ENCODE measurements around the gene MCCD1. TPM values are rescaled to one million over a fixed set of nuclear protein-coding genes. Genes with fewer than 3 reads are reported as not detected.
"Not testable (repeated sequence)": the region's sequence is repeated elsewhere in the genome, so short reads cannot be mapped to it uniquely, and the experiment has no call there.

MCCD1 gene, protein sequence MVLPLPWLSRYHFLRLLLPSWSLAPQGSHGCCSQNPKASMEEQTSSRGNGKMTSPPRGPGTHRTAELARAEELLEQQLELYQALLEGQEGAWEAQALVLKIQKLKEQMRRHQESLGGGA
- total RNA-seq, result not detected in 2 replicates

GRCh38 chr6:31528821-31529328, at the start of gene MCCD1:
Gene MCCD1 (plus strand): TSS chr6:31528962. CDS start chr6:31529015, 53 bp downstream.
- DNase-seq (ENCODE audit: extremely low read depth, low read depth, low spot score), result no peak

DNA sequence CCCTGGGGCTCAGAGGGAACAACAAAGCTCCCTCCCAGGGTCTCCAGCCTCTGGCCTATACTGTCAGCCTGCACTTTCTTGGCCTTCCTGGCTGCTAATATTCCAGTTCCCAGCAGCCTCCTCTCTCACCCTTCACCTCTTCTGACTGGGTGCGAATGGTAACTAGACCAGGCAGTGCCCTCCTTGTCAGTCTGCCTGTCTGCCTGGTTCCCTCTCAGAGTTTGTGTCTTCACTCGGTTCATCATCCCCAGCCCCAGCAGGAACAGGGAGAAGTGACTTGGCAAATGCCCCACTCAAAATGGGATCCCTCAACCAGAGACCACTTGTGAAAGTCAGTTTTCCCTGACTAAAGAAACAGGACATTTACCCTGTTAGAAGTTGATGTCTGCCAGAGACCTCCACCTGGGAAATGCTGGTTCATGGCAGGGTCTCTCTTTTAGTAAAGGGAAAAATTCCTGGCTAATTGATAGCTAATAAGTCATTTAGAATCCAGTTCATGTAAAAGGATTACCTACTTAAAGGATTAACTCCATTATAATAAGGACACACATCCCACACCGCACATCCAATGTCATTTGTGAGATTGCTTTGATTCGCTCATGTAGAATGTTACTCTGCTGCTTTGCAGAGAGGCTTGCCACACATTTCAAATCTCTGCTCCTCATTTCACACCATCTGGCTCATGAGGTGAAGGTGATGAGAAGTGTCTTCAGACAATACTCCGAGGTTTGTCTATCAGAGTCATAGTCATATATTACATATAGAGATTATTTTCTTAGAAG, 49.4 kb upstream of the MCCD1 start:
- no peak for DNase-seq (ENCODE audit: extremely low read depth, low read depth, low spot score)

DNA sequence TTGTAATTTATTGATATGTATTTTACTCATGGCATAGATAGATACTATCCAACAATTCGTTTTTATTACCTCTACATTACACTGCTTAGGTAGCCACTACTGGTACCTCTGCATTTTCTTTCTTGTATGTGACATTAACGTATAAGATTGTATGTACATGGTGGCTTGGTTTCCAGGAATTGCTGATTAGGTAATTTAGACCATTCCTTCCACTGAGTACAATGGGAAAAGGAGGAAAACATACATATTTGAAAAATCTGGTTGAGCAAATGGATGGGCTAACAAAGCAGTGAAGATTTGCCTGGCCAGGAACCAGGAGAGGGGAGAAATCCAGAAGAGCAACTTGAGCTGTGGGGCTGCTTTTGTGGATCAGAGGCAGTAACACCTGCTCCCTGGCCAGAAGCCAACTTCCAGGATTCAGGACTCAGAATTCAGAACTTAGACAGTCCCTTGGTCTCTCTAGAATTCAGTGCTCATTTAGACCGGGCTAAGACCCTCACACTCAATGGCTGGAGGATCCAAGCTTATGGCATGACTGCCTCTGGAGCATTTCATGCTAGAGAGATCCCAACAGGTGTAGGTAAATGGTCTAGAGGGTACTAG, 48.7 kb upstream of the MCCD1 start:
- DNase-seq (ENCODE audit: extremely low read depth, low read depth, low spot score), result no peak

GRCh38 chr6:31480574-31480973, 48.2 kb upstream of the MCCD1 start:
- DNase-seq (ENCODE audit: extremely low read depth, low read depth, low spot score), result no peak

- DNase-seq (ENCODE audit: extremely low read depth, low read depth, low spot score), result no peak
Observed at GRCh38 chr6:31483392-31483791, 45.4 kb upstream of the MCCD1 start.

DNA sequence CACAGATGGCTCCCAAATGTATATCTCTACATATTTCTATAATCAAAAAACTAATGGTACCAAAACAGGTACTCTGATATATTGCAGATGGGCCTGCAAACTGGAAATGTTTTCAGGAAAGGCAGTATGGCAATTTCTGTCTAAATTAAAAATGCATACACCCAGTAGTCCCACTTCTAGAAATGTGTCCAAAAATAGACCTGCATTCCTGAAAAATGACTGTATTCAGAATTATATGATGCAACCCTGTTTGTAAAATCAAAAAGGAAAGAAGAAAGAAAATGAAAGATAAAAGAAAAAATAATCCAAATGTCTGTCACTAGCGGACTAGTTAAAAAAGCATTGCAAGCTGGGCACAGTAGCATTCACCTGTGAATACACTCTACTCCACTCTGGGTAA, 43.7 kb upstream of the MCCD1 start:
- DNase-seq (ENCODE audit: extremely low read depth, low read depth, low spot score), result no peak

DNA sequence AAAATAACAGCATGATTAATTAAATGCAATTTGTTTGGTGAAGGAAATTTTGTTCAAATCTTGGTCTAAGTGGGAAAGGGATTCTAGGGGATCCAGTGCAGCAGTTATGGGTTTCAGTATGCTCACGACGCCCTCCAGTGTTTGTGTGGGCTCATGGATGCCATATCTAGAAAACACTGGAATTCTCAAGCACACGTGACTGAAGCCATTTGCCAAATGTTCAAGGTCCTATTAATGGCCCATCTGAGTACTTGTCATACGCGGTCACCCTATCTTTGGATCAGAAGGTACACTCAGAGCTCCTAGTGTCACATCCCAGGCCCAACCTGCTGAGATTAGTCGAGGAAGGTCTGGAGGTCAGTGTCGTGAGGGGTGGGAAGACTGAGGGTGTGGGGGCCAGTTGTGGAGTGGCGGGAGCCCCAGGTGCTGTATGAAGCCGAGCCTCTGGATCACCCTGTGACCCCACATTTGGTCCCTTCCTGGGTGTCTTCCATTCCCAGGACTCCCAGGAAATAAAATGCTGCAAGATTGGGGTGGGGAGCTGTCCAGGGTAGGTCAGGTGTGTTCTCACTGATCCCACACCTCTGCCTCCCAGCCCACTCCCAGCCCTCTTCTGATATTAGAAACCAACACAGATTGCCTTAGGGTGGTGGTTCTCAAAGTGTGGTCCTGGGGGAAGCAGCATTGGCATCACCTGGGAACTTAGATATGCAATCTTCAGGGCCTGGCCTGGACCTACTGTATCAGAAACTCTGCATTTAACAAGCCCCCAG, 42.5 kb upstream of the MCCD1 start:
- DNase-seq (ENCODE audit: extremely low read depth, low read depth, low spot score), result not testable (repeated sequence)

DNA sequence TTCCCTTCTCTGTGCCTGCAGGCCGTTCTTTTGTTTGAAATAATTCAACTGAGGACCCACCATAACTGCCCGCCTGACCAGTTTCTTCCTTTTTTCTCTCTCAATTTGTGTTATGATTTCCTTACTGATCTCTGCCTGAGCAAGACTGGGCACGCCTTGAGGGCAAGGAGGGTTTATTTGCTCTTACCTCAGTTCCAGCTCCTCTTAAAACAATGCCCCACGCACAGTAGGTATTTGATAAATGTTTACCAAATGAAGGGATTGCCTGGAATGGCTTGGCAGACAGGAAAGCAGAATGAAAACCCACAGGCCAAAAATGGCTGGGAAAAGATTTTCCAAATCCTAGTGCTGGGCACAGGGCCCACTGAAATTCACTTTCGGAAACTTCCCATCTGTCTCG, 41.1 kb upstream of the MCCD1 start:
- not testable (repeated sequence) for DNase-seq (ENCODE audit: extremely low read depth, low read depth, low spot score)

DNA sequence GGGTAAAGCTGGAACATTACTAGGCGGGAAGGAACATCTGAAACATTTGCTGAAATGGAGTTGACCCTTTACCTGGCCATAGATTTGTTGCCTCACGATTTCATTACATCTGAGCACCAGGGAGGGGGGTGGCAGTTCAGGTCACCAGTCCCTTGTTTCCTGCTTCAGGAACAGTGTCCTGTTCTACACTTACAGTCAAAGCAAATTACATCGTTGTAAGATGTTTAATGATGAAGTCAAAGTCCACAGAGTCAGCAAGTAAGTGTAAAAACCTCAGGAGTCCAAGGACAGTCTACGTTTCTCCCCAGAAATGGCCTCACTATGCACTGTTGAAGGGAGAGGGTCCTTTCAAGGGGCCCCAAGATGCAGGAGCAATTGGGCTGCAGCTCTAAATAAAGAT, 39.7 kb upstream of the MCCD1 start:
- no peak for DNase-seq (ENCODE audit: extremely low read depth, low read depth, low spot score)

- no peak for DNase-seq (ENCODE audit: extremely low read depth, low read depth, low spot score)
Observed at GRCh38 chr6:31490115-31490873, 38.5 kb upstream of the MCCD1 start.

- DNase-seq (ENCODE audit: extremely low read depth, low read depth, low spot score), result not testable (repeated sequence)
Observed at GRCh38 chr6:31493550-31493874, 35.2 kb upstream of the MCCD1 start.

- DNase-seq (ENCODE audit: extremely low read depth, low read depth, low spot score), result no peak
Observed at GRCh38 chr6:31493875-31494694, 34.7 kb upstream of the MCCD1 start.

DNA sequence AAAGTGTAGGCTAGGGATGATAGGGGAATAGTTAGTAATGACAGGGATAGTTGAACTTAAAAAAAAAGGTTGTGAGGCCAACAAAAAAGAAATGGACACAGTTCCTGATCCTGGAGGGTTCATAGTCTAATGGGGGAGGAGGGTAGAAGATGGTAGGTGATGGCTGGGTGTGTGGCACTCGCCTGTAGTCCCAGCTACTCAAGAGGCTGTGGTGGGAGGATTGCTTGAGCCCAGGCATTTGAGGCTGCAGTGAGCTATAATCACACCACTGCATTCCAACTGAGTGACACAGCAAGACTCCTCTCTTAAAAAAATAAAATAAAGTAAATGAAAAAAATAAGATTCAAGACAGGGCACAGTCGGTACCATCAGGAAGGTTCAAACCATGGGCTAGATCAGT, 33.2 kb upstream of the MCCD1 start:
- no peak for DNase-seq (ENCODE audit: extremely low read depth, low read depth, low spot score)

GRCh38 chr6:31496826-31497225, 31.9 kb upstream of the MCCD1 start:
- DNase-seq (ENCODE audit: extremely low read depth, low read depth, low spot score), result not testable (repeated sequence)

DNA sequence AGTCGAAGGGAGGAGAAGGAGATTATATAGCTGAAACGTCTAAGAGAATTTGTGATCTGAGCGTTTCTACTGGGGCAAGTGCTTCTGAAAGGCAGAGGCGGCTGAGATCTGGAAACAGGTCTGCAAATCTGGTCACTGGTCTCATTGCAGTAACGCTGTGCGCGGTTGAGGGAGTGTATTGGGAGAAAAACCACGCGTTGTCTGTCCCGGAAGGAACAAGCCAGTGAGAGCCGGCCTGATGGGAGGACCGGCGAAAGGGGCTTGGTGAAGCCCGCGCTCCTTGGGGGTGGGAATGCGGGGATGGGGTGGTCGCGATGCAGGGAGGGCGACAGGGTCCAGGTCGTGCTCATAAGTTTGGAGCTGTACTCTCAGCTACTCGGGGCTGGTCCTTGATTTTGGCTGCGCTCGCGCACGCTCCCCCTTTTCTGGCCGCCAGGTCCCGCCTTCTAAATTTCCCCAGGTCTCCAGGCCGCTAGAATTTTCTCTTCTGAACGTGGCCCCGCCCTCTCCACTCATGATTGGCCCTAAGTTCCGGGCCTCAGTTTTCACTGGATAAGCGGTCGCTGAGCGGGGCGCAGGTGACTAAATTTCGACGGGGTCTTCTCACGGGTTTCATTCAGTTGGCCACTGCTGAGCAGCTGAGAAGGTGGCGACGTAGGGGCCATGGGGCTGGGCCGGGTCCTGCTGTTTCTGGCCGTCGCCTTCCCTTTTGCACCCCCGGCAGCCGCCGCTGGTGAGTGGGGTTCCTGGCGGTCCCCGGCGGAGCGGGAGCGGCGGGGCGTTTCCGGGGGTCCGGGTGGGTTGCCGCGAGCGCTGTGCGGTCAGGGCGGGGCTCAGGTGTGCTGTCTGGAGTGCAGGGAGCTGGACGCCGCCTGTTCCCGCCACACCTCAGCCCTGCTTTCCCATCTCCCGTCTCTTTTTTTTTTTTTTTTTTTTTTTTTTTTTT, 31.0 kb upstream of the MCCD1 start, which contains the start of gene MICB:
TSS of gene MICB (plus strand) at position 615 of the 946 bp plus-strand sequence. CDS start at position 664, 49 bp downstream.
- no peak for DNase-seq (ENCODE audit: extremely low read depth, low read depth, low spot score)

GRCh38 chr6:31498748-31499147, 30.0 kb upstream of the MCCD1 start:
- DNase-seq (ENCODE audit: extremely low read depth, low read depth, low spot score), result no peak

- DNase-seq (ENCODE audit: extremely low read depth, low read depth, low spot score), result not testable (repeated sequence)
Observed at GRCh38 chr6:31499648-31500047, 29.1 kb upstream of the MCCD1 start.

- DNase-seq (ENCODE audit: extremely low read depth, low read depth, low spot score), result no peak
Observed at GRCh38 chr6:31502586-31502985, 26.2 kb upstream of the MCCD1 start.

All from glomerular endothelial cell (primary cell).